IMR-90 (cell line): ENCODE results near the gene AHSG.

Experiments used
- BHLHE40 ChIP-seq: fragments of 150-350 bp; IDR thresholded peaks from 2 replicates; pipeline ENCODE4 v1.6.1; 2016; ENCODE audit warnings: mild to moderate bottlenecking, low read depth, low read length
- CTCF ChIP-seq: conservative IDR thresholded peaks from 2 replicates; pipeline ENCODE4 v1.5.1; 2012; ENCODE audit warnings: mild to moderate bottlenecking, low read depth, low read length, improper control_type of control experiment

GRCh38 chr3:186640929-186641328 lies 28.1 kb downstream of the AHSG start:
- TF ChIP-seq CTCF (no peak), BHLHE40 (no peak)
